Islet precursor cell (in vitro differentiated cells): ENCODE results near the gene KLHL17.

Experiments
- DNase-seq: peaks from one replicate; pipeline ENCODE4 v3.0.0-alpha.2; 2018

KLHL17 gene

DNA sequence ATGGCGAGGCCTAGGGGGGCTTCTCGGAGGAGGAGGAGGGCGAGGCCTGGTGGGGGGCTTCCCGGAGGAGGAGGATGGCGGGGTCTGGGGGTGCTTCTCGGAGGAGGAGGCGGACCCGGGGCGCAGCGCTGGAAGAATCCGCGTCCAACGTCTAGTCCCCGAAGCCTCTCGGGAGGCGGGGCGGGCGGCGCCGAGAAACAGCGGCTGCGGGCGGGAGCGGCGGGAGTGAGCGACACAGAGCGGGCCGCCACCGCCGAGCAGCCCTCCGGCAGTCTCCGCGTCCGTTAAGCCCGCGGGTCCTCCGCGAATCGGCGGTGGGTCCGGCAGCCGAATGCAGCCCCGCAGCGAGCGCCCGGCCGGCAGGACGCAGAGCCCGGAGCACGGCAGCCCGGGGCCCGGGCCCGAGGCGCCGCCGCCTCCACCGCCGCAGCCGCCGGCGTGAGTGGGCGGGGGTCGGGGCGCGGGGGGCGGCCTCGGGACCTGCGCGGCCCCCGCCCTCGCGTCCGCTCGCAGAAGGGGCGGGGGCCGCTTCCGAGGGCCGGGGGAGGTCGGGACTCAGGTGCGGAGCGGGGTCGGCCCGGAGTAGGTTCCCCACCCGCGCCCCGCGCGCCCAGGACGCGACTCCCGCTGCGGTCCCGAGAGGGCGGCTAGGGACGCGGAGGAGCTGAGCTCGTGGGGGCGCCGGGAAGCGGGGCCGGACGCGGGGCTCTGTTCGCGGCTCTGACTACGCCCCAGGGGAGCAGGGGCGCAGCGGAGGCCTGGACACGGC, at the start of gene KLHL17:
Gene KLHL17 (plus strand): TSS at position 222 of the 769 bp plus-strand sequence. CDS start 110 bp downstream, at position 332.
- peak; percentile 85 for DNase-seq

DNA sequence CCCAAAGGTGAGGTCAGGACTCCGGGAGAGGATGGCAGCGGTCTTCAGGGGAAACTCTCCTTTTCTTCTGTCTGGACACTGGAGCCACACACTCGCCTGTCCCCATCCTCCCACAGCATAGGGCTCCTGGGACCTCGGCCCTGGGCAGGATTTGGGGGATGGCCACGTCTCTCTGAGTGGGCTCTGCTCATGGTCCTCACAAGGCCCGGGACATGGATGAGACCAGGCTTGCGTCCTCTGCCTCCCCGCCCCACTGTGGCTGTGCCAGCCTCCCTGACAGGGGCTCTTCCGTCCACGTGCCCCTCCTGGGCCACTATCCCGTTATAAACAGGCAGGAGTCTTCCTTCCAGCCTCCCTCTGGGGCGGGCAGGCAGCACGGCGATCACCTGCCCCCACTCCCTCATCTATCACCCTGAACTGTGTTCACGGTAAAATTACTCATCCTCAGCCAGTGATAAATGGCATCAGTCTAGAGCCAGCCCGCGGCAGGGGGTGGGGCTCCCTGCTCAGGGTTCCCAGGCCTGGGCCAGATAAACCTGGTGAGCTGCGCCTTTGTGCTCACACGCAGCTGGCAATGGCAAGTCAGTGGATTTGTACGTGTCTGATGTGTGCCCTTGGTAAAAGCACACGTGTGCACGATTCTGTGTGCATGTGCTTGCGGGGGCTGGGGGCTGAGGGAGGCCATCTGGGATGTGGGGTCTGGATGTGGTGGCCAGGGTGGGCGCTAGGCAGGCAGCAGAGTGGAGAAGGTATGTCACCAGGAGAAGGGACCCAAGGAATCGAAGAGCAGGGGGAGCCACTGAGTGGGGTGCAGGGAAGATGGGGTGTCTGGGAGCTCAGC, 49.3 kb upstream of the KLHL17 start:
- DNase-seq, result no peak

DNA sequence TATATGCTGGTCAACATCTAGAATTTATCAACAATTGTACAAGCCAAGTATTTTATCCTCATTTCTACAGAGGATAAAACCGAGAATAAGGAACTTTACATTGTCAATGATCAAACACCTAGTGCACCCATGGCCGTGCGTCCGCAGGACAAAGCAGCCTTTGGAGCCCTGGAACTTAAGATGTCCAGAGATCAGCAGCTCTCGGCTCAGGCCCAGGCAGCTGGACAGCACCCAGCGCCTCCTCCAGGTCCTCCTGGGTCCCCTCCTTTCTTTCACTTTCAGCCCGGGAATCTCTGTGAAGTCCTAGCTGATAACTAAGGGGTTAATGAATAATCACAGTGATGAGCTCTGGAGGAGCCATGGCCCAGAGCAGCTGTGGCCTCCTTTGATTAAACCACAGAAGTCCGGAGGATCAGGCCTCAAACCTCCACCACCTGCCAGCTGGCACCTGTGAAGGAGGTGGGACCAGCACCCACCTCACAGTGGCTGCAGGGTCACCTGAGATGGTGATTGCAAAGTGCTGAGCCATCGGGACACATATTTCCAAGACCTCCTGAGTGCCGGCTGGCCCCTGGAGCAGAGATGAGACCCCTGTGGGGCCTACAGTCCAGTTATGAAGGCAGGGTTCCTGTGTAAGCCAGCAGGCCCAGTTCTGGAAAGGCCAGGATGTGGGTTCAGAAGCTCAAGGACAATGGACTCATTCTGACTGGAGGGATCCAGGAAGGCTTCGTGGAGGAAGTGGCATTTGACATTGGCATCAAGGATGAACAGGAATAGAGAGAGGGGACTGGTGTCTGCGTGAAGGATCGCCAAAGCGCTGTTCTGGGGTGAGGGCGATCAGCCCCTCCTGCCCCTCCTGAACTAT, 48.3 kb upstream of the KLHL17 start:
- no peak for DNase-seq

DNA sequence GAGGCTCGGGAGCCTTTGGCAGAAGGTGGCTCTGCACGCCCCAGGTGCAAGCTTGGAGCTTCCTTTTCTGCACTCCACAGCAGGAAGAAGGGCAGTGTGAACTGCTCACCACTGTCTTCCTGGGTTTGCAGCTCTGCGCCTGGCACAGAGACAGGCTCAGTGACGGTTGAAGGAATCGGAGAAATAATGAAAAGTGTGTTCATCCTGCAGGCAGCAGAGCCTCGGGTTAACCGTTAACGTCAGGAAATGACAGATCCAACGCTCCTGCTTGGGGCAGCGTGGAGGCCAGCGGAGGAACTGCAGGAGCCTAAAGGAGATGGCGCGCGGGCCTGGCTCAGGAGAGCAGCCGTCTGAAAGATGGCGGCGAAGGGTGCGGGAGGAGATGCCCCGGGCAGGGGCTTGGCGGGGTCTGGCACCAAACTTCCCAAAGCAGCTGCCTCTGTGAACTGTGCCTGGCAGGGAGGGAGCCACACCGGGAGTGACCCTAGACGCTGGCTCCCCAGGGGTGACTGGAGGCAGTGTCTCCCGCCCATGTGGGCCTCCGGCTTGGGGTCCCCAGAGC, 47.6 kb upstream of the KLHL17 start:
- no peak for DNase-seq

DNA sequence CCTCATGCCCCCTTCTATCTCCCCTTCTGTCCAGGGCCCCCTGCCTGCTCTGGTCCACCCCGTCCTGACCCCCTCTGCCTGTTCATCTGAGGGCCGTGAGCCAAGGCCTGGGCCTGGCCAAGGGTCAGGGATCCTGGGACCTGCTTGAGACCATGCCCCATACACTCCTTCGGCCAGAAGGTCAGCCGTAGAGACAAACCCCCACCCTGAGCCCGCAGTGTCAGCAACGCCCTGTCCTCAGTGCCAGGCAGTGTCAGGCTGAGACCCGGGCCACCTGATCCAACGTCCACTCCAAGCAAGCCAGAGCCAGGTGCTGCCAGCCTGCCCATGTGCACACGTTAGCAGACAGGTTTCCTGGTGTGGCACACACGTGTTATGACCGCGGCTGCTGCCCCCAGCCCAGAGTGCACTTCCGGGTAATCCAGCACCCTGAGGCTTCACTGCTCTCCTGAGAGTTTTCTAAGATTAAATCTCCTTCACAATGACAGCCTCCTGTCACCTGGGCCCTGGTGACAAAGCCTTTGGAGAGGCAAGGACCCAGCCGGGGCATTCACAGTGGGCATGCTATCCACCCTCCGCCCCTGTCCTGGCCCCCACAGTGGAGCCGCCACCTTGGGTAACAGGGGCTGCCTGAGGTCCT, 46.8 kb upstream of the KLHL17 start:
- DNase-seq, result no peak

DNA sequence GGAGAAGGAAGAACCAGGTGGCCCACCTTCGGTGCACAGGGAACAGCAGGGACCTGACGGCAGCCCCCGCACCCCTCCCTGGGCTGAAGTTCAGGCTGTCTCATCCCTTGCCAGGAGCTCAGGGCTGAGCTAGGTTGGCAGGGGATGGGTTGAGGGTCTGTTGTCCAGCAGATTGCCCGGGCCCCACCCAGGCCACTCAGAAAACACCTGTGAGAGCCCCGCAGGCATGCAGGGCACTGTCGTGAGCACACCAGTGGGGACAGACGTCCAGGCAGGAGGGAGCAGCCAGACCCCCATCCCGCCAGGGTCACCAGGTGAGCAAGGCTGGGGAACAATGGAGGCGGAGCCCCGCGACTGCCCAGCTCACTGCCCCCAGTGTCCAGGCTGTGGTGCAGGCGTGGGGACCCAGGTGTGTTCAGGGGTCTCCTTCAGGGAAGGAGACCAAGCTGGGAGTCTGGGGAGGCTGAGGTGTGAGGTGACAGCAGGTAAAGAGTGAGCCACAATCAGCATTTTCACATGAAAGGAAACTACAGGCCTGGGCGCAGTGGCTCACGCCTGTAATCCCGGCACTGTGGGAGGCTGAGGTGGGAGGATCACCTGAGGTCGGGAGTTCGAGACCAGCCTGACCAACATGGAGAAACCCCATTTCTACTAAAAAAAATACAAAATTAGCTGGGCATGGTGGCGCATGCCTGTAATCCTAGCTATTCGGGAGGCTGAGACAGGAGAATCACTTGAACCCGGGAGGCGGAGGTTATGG, 46.1 kb upstream of the KLHL17 start:
- no peak for DNase-seq

DNA sequence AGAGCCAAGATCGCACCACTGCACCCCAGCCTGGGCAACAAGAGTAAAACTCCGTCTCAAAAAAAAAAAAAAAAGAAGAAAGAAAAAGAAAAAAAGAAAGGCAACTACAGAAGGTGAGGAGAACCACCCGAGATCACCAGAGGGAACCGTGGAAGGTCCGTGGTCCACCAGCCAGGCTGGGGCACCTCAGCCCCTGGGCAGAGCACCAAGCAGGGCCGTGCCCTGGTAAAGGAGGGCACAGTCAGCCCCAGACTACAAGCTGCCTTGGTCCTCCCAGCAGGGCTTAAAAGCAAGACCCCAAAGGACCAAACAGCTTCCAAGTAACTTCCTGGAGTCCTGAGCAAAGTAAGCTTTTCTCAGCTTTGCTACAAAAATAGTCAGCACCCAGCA, 45.5 kb upstream of the KLHL17 start:
- no peak for DNase-seq

DNA sequence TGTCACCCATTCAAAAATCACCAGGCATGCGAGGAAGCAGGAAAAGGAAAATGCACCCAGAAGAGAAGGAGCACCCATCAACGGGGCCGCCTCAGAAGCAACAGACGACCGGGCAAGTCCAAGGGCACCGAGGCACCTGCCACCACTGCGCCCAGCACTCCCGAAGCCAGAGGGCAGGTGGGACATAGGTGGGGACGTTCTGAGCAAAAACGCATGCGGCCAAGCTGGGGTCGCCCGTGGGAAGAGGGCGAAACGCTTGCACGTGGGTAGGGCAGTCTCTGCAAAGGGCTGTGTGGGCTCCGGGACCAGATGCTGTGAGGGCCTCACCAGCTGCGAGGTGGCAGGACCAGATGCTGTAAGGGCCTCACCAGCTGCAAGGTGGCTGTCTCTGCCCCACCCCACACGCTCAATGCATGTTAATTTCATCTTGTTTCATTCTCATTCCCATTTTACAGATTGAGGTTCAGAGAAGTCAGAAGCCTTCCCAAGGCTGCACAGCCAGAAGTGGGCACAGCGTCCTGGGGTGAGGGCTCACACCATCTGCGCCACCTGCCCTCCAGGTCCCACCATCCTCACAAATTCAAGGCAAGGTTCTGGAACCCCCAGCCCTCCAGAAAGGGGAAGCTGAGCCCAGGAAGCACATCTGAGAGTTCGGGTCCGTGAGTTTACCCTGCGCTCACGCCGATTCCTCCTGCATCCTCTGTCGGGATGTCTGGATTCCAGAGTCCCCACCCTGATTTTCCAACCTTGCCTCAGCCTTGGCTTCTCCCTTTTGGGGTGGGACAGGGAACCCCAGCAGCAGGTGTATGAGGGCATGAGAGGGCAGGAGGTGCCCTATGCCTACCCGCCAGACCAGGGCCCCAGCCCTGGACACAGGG, 44.9 kb upstream of the KLHL17 start:
- DNase-seq, result no peak

DNA sequence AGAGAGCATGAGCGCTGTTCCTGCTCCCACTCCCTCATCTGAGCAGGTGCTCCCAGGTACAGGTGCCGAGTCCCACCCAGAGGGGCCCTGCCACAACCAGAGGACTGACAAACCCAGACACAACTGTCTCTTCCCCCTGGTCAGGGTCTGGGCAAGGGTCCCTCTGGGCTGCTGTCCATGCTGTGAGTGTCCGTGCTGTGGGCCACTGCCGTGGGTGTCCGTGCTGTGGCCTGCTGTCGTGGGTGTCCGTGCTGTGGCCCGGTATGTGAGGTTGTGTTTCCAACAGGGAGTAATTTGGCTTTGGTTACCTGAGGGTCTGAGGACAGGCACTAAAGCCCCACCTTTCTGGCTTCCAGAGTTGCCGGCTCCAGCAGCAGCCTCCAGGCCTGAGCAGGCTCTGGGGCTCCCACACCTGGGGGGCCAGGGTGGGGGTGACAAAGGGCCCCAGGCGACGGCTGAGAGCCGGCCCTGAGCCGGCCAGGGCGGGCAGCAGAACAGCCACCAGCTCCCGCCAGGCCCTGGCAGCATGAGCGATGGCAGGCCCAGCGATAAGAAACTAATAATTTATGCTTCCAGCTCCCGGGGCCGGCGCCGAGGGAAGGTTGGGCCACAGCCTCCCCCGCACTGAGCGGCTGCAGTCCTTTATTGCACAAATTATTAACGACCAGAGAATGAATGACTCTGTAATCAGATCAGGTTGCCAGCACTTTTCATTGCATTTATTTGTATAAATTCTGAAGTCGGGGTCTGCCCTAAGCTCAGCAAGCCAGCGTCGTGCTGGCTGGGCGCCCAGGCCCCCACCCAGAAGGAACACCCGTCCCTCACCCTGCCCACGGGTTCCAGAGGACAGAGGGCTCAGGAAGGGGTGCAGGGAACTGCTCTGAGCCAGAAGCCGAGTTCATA, 44.0 kb upstream of the KLHL17 start:
- no peak for DNase-seq

DNA sequence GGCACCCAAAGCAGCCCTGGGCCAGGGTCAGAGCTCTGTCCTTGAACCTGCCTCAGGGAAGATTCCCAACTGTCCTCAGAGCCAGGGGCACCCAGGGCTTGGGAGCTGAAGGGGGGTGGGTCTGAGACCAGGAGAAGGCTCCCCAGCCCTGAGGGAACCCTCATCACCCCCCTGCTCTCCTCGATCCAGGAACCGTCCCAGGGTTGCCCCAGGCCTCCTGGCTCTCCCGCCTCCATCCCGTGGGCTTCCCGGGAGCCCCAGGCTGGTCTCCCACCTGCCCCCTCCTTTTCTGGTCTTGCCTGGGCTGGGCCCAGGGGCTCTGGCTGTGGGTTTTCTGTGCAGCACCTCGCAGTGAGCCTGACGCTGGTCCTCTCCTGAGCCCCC, 43.3 kb upstream of the KLHL17 start:
- DNase-seq, result no peak

DNA sequence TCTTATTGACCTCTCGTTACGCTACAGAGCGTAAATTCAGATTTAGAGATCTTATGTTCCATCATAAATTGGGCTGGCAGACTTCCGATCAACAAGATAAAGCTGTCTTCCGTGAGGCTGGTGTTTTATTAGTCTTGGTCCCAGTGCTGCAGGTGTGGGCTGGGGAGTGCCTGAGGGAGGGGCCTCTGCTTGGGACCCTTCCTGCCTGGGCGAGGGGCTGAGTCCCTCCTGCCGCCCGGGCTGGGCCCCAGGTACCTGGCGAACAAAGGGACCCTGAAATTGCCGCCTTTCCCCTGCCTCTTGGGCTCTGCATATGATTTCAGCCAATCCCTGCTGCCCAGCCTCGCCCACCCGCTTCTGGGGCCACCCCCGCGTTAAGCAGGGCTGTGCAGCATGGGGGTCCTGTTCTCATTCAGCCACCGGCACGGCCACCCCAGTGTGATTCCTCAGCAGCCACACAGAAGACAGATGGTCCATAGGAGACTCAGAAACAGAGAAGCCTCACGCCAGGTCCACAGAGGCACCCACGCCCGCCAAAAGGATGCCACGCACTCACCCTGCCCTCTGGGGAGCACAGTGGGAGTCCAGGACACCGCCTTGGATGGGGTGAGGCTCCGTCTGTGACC, 42.8 kb upstream of the KLHL17 start:
- no peak for DNase-seq

DNA sequence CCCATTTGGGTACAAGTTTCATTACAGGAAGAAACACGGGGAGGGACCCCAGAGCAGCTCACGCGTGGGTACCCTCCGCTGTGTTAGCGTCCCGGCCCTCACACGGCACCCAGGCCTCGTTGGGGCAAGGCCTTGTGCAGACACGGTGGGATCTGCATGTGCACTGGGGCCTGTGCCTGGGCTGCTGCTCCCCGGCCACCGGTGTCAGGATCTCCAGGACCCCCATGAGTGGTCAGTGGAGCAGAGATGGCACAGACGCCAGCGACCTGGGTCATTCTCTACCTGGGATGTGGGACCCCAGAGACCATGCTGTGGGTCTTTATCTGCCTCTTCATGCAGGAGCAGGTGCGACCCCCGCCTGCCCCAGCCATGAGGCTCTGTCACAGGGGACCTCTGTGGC, 42.0 kb upstream of the KLHL17 start:
- DNase-seq, result no peak

DNA sequence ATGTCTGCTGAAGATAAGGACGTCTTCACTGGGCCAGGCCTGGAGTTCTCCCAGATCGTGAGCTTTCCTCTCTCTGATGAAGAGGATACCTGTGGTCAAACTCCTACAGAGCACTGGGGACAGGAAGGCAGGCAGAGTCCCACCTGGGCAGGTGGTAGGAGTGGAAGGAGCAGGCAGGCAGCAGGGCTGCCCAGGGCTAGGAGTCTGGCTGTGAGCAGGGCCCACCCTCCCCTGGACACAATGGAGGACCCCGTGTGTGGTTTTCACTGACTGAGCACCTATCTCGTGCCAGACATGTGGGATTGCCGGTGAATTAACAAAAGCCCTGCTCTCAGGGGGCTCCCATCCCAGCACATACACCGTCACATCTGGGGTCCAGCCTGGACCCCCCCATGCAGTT, 41.5 kb upstream of the KLHL17 start:
- DNase-seq, result no peak

DNA sequence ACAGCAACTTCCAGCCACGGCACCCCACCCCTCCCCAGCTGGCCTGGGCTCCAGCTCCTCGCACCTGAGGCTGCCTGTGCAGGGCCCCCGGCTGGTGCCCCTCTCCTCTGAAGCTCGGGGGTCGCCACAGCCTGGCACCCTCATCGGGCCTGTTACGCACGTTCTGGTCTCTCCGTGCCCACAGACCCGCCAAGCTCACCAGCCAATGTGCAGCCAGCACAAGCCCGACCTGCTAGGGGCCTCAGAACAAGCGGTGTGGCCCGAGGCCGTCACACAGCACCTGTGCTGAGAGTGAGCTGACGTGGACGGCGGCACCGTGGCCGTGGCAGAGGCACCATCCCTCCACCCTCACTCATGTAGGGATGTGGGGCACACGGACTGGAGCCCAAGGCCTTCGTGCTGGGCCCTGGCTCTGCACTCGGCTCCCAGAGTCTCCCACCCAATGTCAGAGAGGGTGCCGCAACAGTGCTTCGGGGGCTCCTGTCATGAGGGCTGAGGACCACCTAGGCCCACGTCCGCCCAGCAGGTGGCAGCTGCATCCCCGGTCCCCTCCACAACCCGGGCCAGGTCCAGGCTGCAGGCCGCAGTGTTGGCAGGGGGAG, 41.0 kb upstream of the KLHL17 start:
- no peak for DNase-seq

DNA sequence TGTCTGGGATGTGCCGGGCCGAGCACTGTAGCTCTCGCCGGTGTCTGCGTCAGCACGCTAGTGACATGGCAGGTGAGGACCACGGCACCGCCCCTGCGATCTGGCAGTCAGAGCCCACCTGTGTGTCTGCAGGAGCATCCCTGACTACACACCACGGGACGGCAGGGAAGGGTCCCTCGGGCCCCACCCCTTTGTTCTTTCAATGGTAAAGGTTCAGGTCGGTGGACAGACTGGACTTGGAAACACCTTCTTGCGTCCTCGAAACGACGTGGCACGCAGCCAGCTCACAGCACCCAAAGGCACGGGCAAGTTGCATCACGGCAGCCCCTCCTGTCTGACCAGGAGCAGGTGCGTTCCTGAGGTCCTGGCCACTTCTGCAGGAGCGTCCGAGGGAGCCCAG, 40.4 kb upstream of the KLHL17 start:
- DNase-seq, result no peak

DNA sequence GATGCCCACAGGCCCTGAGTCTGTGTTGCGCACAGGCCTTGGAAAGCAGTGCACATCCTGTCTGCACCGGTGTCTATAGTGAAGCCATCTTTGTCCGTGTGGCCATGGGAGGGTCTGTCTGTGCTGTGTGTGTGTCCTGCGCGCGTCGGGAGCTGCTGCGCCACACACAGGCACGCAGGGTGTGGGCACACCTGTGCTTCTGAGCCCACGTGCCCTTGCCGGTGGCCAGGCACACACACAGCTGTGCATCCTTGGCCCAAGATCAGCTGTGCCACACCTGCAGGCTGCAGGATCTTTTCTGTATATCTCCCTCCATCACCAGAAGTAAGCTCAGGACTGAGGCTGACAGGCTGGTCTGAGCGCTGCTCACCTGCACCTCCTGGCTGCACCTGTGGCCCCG, 39.9 kb upstream of the KLHL17 start:
- DNase-seq, result no peak

DNA sequence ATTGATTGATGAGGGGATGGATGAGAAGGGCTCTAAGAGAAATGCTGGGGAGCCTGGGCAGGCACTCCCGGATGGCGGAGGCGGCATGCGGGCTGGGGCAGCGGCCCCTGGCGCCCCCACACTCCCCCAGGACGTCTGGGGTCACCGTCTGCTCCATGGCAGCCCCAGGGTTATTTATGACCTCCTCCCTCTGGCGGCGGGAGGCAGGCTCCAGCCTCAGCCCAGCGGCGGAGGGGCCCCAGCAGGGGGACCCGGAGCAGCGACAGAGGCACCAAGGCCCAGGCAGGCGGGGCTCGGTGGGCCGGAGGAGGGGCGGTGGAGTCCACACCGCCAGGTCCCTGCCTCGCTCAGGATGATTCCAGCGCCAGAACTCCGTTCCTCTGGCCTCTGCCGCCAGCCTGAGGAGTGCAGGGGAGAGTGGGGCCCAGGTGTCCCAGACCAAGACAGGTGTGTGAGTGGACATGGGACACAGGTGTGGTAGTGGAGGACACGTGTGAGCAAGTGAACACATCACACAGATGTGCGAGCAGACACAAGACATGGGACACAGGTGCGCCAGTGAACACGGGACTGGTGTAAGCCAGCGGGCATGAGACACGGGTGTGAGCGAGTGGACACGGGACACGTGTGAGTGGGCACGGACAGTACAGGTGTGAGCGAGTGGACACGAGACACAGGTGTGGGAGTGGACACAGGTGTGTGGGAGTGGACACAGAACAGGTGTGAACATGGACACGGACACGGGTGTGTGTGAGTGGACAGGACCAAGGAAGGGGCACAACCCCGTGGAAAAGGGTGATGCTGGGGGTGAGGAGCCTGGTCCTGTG, 39.2 kb upstream of the KLHL17 start:
- DNase-seq, result peak; percentile 89
